H1 (cell line): ENCODE results near the gene INPP5K. TPM values are rescaled to one million over a fixed set of nuclear protein-coding genes. Genes with fewer than 3 reads are reported as not detected.
"Not testable (repeated sequence)": the region's sequence is repeated elsewhere in the genome, so short reads cannot be mapped to it uniquely, and the experiment has no call there.

Source experiments
- CTCF ChIA-PET: fragments of 300-600 bp; sonication (Branson Sonifier 250); formaldehyde crosslinking; loops from one replicate; lab custom pipeline; 2021; ENCODE audit not compliant: partially characterized antibody; lab: Charles Lee
- POLR2A ChIA-PET: fragments of 300-600 bp; sonication (Branson Sonifier 250); formaldehyde crosslinking; loops from one replicate; lab custom pipeline; 2021; ENCODE audit warnings: inconsistent platforms; ENCODE audit not compliant: partially characterized antibody; lab: Charles Lee
- DNase-seq, 2 experiments: peaks; one replicate each; pipeline versions ENCODE4 v3.0.0 to v3.0.0-alpha.2; 2010 to 2022; ENCODE audit warnings: low spot score in 2 of 2, low read depth in 1 of 2, mixed read lengths in 1 of 2
- FAIRE-seq: peaks from 2 replicates; lab custom pipeline; 2011; peaks lifted over from hg19 to GRCh38; lab: Jason Lieb, UNC
- H2AFZ ChIP-seq: 2 replicates; pipeline ENCODE4 v1.8.1; 2012; ENCODE audit warnings: low read length, inconsistent platforms
- H2AK5ac ChIP-seq: 2 replicates; pipeline ENCODE4 v1.6.1; 2013; ENCODE audit warnings: low read depth, low read length
- H2BK120ac ChIP-seq: replicated peaks from 2 replicates; pipeline ENCODE3; 2013; ENCODE audit warnings: low read depth, low read length, inconsistent platforms
- H2BK12ac ChIP-seq: 2 replicates; pipeline ENCODE4 v1.6.1; 2013; ENCODE audit warnings: low read depth, low read length
- H2BK15ac ChIP-seq: 2 replicates; pipeline ENCODE4 v1.6.1; 2013; ENCODE audit warnings: low read length
- H2BK20ac ChIP-seq: 2 replicates; pipeline ENCODE4 v1.6.1; 2013; ENCODE audit warnings: low read length
- H2BK5ac ChIP-seq: 2 replicates; pipeline ENCODE4 v1.6.1; 2013; ENCODE audit warnings: low read depth, low read length
- H3K14ac ChIP-seq: 2 replicates; pipeline ENCODE4 v1.6.1; 2013; ENCODE audit warnings: inconsistent platforms; ENCODE audit not compliant: insufficient read length
- H3K18ac ChIP-seq: 2 replicates; pipeline ENCODE4 v1.6.1; 2013; ENCODE audit warnings: low read length; ENCODE audit errors: extremely low read depth
- H3K23ac ChIP-seq: 2 replicates; pipeline ENCODE4 v1.6.1; 2013; ENCODE audit warnings: inconsistent platforms; ENCODE audit not compliant: insufficient read length
- H3K23me2 ChIP-seq: 2 replicates; pipeline ENCODE4 v1.6.1; 2013; ENCODE audit warnings: low read depth, low read length
- H3K27ac ChIP-seq: 2 replicates; pipeline ENCODE4 v1.6.1; 2011; ENCODE audit warnings: low read depth, low read length, inconsistent platforms
- H3K27me3 ChIP-seq, 4 experiments: replicated peaks in 1 of 4; 1 replicate in 1 of 4; 2 replicates in 3 of 4; pipeline versions ENCODE4 v1.6.1 to v1.8.1; 2011 to 2013; ENCODE audit warnings: low read length in 3 of 4, mild to moderate bottlenecking in 3 of 4, inconsistent platforms in 2 of 4, mixed read lengths in 2 of 4, moderate library complexity in 1 of 4; ENCODE audit not compliant: control insufficient read depth in 3 of 4, insufficient read depth in 3 of 4; ENCODE audit errors: extremely low read depth in 1 of 4
- H3K36me3 ChIP-seq, 4 experiments: 2 replicates each; pipeline versions ENCODE4 v1.6.1 to v1.8.1; 2011 to 2013; ENCODE audit warnings: mild to moderate bottlenecking in 4 of 4, low read length in 3 of 4, moderate library complexity in 2 of 4, control low read depth in 1 of 4, inconsistent platforms in 1 of 4; ENCODE audit not compliant: insufficient read depth in 4 of 4, control insufficient read depth in 2 of 4
- H3K4ac ChIP-seq: replicated peaks from 2 replicates; pipeline ENCODE3; 2013; ENCODE audit warnings: low read length, low read depth, mixed read lengths, inconsistent platforms; ENCODE audit not compliant: insufficient read length
- H3K4me1 ChIP-seq, 4 experiments: replicated peaks in 1 of 4; 1 replicate in 1 of 4; 2 replicates in 3 of 4; pipeline versions ENCODE4 v1.6.1 to v1.8.1; 2011 to 2013; ENCODE audit warnings: low read length in 3 of 4, inconsistent platforms in 2 of 4, mixed read lengths in 1 of 4; ENCODE audit not compliant: insufficient read depth in 4 of 4, control insufficient read depth in 3 of 4
- H3K4me2 ChIP-seq, 2 experiments: 2 replicates each; pipeline versions ENCODE4 v1.6.1 to v1.8.1; 2011 to 2013; ENCODE audit warnings: low read depth in 2 of 2, low read length in 2 of 2, control low read depth in 1 of 2, inconsistent platforms in 1 of 2, mild to moderate bottlenecking in 1 of 2; ENCODE audit not compliant: insufficient read depth in 1 of 2
- H3K4me3 ChIP-seq, 4 experiments: fragments of 200-600, 300-600 bp in 1 of 4; sonication (generic), shearing (Covaris generic), sonication (Bioruptor Twin) in 1 of 4; 2 replicates each; pipeline versions ENCODE4 v1.5.1 to v1.8.1; 2011 to 2016; ENCODE audit warnings: low read length in 4 of 4, low read depth in 3 of 4, control low read depth in 2 of 4, inconsistent platforms in 2 of 4, mild to moderate bottlenecking in 2 of 4, mixed read lengths in 1 of 4, moderate library complexity in 1 of 4; ENCODE audit not compliant: insufficient read depth in 2 of 4; ENCODE audit errors: extremely low read depth in 1 of 4
- H3K56ac ChIP-seq: replicated peaks from 2 replicates; pipeline ENCODE3; 2013; ENCODE audit warnings: low read depth, mild to moderate bottlenecking, mixed read lengths, low read length, inconsistent platforms; ENCODE audit not compliant: insufficient read length
- H3K79me1 ChIP-seq: 2 replicates; pipeline ENCODE4 v1.6.1; 2013; ENCODE audit warnings: low read depth, low read length, control low read depth
- H3K79me2 ChIP-seq, 2 experiments: 2 replicates each; pipeline versions ENCODE4 v1.6.1 to v1.8.1; 2012 to 2013; ENCODE audit warnings: low read length in 2 of 2, mild to moderate bottlenecking in 2 of 2, inconsistent platforms in 1 of 2; ENCODE audit not compliant: insufficient read depth in 2 of 2, control insufficient read depth in 1 of 2
- H3K9ac ChIP-seq, 4 experiments: replicated peaks in 1 of 4; 1 replicate in 1 of 4; 2 replicates in 3 of 4; pipeline versions ENCODE4 v1.6.1 to v1.8.1; 2011 to 2013; ENCODE audit warnings: low read depth in 3 of 4, low read length in 3 of 4, control low read depth in 2 of 4, mild to moderate bottlenecking in 2 of 4, moderate library complexity in 2 of 4, inconsistent platforms in 1 of 4; ENCODE audit errors: extremely low read depth in 1 of 4
- H3K9me3 ChIP-seq, 2 experiments: 2 replicates each; pipeline versions ENCODE4 v1.6.1 to v1.8.1; 2012 to 2013; ENCODE audit warnings: mild to moderate bottlenecking in 2 of 2, moderate library complexity in 2 of 2, control low read depth in 1 of 2, inconsistent platforms in 1 of 2, low read depth in 1 of 2, low read length in 1 of 2, mixed read lengths in 1 of 2; ENCODE audit not compliant: insufficient read depth in 2 of 2
- H4K20me1 ChIP-seq, 2 experiments: replicated peaks in 1 of 2; 2 replicates each; pipeline versions ENCODE3 to v1.8.1; 2011 to 2013; ENCODE audit warnings: inconsistent platforms in 2 of 2, low read length in 2 of 2, mild to moderate bottlenecking in 1 of 2; ENCODE audit not compliant: insufficient read depth in 2 of 2, control insufficient read depth in 1 of 2
- H4K5ac ChIP-seq: 2 replicates; pipeline ENCODE4 v1.6.1; 2013; ENCODE audit warnings: low read length, low read depth, mixed read lengths, inconsistent platforms; ENCODE audit not compliant: insufficient read length
- H4K8ac ChIP-seq: 2 replicates; pipeline ENCODE4 v1.8.0; 2013; ENCODE audit warnings: mild to moderate bottlenecking, moderate library complexity, low read length, inconsistent platforms; ENCODE audit not compliant: insufficient read depth; ENCODE audit errors: extremely low read depth
- H4K91ac ChIP-seq: replicated peaks from 2 replicates; pipeline ENCODE3; 2013; ENCODE audit warnings: low read length, mixed read lengths, inconsistent platforms; ENCODE audit not compliant: insufficient read length
- WGBS, 2 experiments: shearing (Covaris generic) in 1 of 2; methylation state at CpG; one replicate each; pipeline versions ENCODE4 v1.1.6 to v1.1.7; 2013 to 2015; ENCODE audit warnings: low lambda C conversion rate in 2 of 2, mixed read lengths in 2 of 2, inconsistent platforms in 1 of 2, low coverage in 1 of 2, missing lambda C conversion rate in 1 of 2; ENCODE audit not compliant: insufficient replicate concordance in 2 of 2, insufficient coverage in 1 of 2, insufficient read length in 1 of 2; ENCODE audit errors: extremely low coverage in 1 of 2, missing lambda C conversion rate in 1 of 2; 5-methylcytosine and 5-hydroxymethylcytosine counted together
- polyA plus RNA-seq, 7 experiments: library from polyadenylated mRNA; depleted of rRNA in 3 of 7; stranded (reverse) in 5 of 7; unstranded in 2 of 7; fragments of >200 nt in 5 of 7; fragments of 200-250 nt in 2 of 7; gene quantifications; 1 replicate in 5 of 7; 2 replicates in 1 of 7; 4 replicates in 1 of 7; pipeline versions ENCODE4 v1.2.1 to v1.2.3, GENCODE V29; 2011 to 2013; ENCODE audit warnings: missing spikeins in 2 of 7, mixed read lengths in 2 of 7
- total RNA-seq: library from RNA; stranded (reverse); fragmentation: NEBNext Ultra II Directional; extraction: Animal tissue kit (Norgen Biotek cat#: 25700); gene quantifications from 2 replicates; pipeline ENCODE4 v1.2.1, GENCODE V29; 2021

The INPP5K gene
- total and polyA plus RNA-seq, 2 of the 8 experiments (the other 6 are each of a cell fraction or from before 2014, with no cell fraction given): 21.0 to 24.1 TPM

GRCh38 chr17:1508709-1509108, 7.7 kb downstream of the INPP5K start:
- FAIRE-seq, H4K91ac ChIP-seq, H3K36me3 ChIP-seq, H3K56ac ChIP-seq, H3K27me3 ChIP-seq, H4K5ac ChIP-seq, H2BK120ac ChIP-seq, H2BK20ac ChIP-seq, H2AK5ac ChIP-seq, H3K79me1 ChIP-seq, H3K27ac ChIP-seq, H3K4me2 ChIP-seq, H3K9ac ChIP-seq, DNase-seq, H3K79me2 ChIP-seq, H3K4ac ChIP-seq, H2BK12ac ChIP-seq, H3K4me3 ChIP-seq, H2BK15ac ChIP-seq, H3K14ac ChIP-seq, H4K20me1 ChIP-seq, H2BK5ac ChIP-seq, H3K4me1 ChIP-seq, H3K23me2 ChIP-seq, H2AFZ ChIP-seq, H3K23ac ChIP-seq, H3K9me3 ChIP-seq, H4K8ac ChIP-seq, H3K18ac ChIP-seq: not testable (repeated sequence)
- CTCF ChIA-PET: interaction anchor here (1.2 to 5.1 kb wide), 3 partner anchors 11 to 96 kb away, joined by 4 to 26 read pairs (median 5); no protein-coding TSS in a partner anchor
- 87% methylated on average over 5 of the region's 25 CpGs; no CpG with 5 or more reads in 1 of the 2 experiments for WGBS, 2 experiments
- POLR2A ChIA-PET: interaction anchor here (0.6 to 2.3 kb wide), 5 partner anchors 10 to 1063 kb away, joined by 3 to 9 read pairs (median 6); partner anchors contain the start of genes MYO1C and RFLNB
